Transverse colon (tissue), 4 donors: ENCODE measurements around the gene DNAJC1. TPM values are rescaled to one million over a fixed set of nuclear protein-coding genes. Genes with fewer than 3 reads are reported as not detected.

Experiments
- DNase-seq: peaks from one replicate; pipeline ENCODE4 v3.0.0-alpha.2; 2019
- H3K27ac ChIP-seq, 4 donors: fragments of 200-600 bp; sonication (generic); 2 replicates each; pipeline ENCODE4 v1.5.1; 2016 to 2018; ENCODE audit warnings: inconsistent platforms in 4 of 4
- H3K27me3 ChIP-seq: fragments of 200-600 bp; sonication (generic); 2 replicates; pipeline ENCODE4 v1.5.1; 2017; ENCODE audit warnings: inconsistent platforms
- H3K36me3 ChIP-seq, 4 donors: fragments of 200-600 bp; sonication (generic); 2 replicates each; pipeline ENCODE4 v1.5.1; 2017 to 2019; ENCODE audit warnings: inconsistent platforms in 4 of 4
- H3K4me1 ChIP-seq, 4 donors: fragments of 200-600 bp; sonication (generic); 2 replicates each; pipeline ENCODE4 v1.5.1; 2017 to 2020; ENCODE audit warnings: inconsistent platforms in 4 of 4
- H3K4me3 ChIP-seq, 4 donors: fragments of 200-600 bp; sonication (generic); 1 replicate in 1 of 4; 2 replicates in 3 of 4; pipeline versions ENCODE4 v1.5.1 to v1.6.1; 2017 to 2019; ENCODE audit warnings: inconsistent platforms in 4 of 4
- H3K9me3 ChIP-seq, 2 donors: fragments of 200-600 bp; sonication (generic); 2 replicates each; pipeline ENCODE4 v1.5.1; 2017 to 2019; ENCODE audit warnings: inconsistent platforms in 2 of 2
- CTCF ChIP-seq, 5 experiments: fragments of 200-600 bp in 3 of 5; fragments of 450-650 bp in 2 of 5; sonication (generic) in 3 of 5; IDR thresholded peaks; 1 replicate in 2 of 5; 2 replicates in 3 of 5; pipeline ENCODE4 v1.5.1; 2016 to 2017; ENCODE audit warnings: antibody characterized with exemption in 5 of 5, inconsistent platforms in 3 of 5, mild to moderate bottlenecking in 2 of 5, moderate library complexity in 1 of 5
- EP300 ChIP-seq: sonication (generic); formaldehyde crosslinking; IDR thresholded peaks from one replicate; pipeline ENCODE4 v1.6.1; 2017; ENCODE audit warnings: antibody characterized with exemption, low read depth
- POLR2A ChIP-seq: fragments of 450-650 bp; IDR thresholded peaks from one replicate; pipeline ENCODE4 v1.6.1; 2016; ENCODE audit warnings: antibody characterized with exemption, mild to moderate bottlenecking, moderate library complexity
- POLR2AphosphoS5 ChIP-seq, 3 donors: sonication (generic); formaldehyde crosslinking; IDR thresholded peaks; one replicate each; pipeline ENCODE4 v1.6.1; 2016; ENCODE audit warnings: antibody characterized with exemption in 3 of 3
- WGBS, 2 donors: methylation state at CpG; one replicate each; pipeline ENCODE4 v1.1.5; 2018; ENCODE audit warnings: low coverage in 1 of 2; 5-methylcytosine and 5-hydroxymethylcytosine counted together
- in situ Hi-C, 4 donors: fragments of 200-750 bp; cut with MboI; loops; one replicate each; pipeline versions ENCODE4 v1.15.0 to v1.15.1; 2017; ENCODE audit warnings: low sequenced_read_pairs in 3 of 4, low pct_ligation_motif_present in 1 of 4, low pct_unique_long_range_greater_than_20kb in 1 of 4
- intact Hi-C: fragments of 100-400 bp; cut with DNase I; formaldehyde crosslinking; loops from one replicate; pipeline ENCODE4 v1.15.1; 2023; ENCODE audit warnings: low total_unique reads
- total RNA-seq, 4 donors: library from RNA; depleted of rRNA; stranded (reverse); fragments of >200 nt; gene quantifications; one replicate each; pipeline ENCODE4 v1.1.0, GENCODE V29; 2016

Gene DNAJC1
- total RNA-seq, 4 donors from 2014 or later = 18.5 to 71.7 (median 48.4) TPM

GRCh38 chr10:21808550-21808949 is 195.0 kb downstream of the DNAJC1 start:
- WGBS, 2 donors = 85% methylated on average over 3 of the region's 3 CpGs; no CpG with 5 or more reads in 1 of the 2 donors
- Histone ChIP-seq H3K9me3 (no peaks in the 10 kb centered on the region), H3K4me1 (no peaks in the 10 kb centered on the region), H3K36me3 (no peaks in the 10 kb centered on the region), H3K27ac (no peak overlapping the region), H3K4me3 (no peak overlapping the region), H3K27me3 (no peaks in the 10 kb centered on the region)
- intact Hi-C loops = no loop called here
- TF ChIP-seq POLR2AphosphoS5 (IDR thresholded peaks at IDR 0.05) = no peak
- TF ChIP-seq EP300 = no peak
- no peak for TF ChIP-seq POLR2A
- no peak for TF ChIP-seq CTCF (IDR thresholded peaks at IDR 0.05)
- no peak for DNase-seq
- in situ Hi-C loops = no loop called here

GRCh38 chr10:21807180-21807579 is 196.3 kb downstream of the DNAJC1 start:
- Histone ChIP-seq H3K9me3 (no peaks in the 10 kb centered on the region), H3K27ac (no peak overlapping the region), H3K27me3 (no peaks in the 10 kb centered on the region), H3K4me1 (no peaks in the 10 kb centered on the region), H3K36me3 (no peaks in the 10 kb centered on the region), H3K4me3 (no peak overlapping the region)
- DNase-seq = no peak
- WGBS, 2 donors = 75 to 88% methylated on average over 3 to 5 of the region's 5 CpGs
- intact Hi-C loops (no loop called here), in situ Hi-C loops (no loop called here)
- no peak for TF ChIP-seq POLR2AphosphoS5 (IDR thresholded peaks at IDR 0.05)
- TF ChIP-seq POLR2A = no peak
- TF ChIP-seq EP300 = no peak
- no peak for TF ChIP-seq CTCF (IDR thresholded peaks at IDR 0.05)

GRCh38 chr10:21803374-21803773 is 200.2 kb downstream of the DNAJC1 start:
- no peak for DNase-seq
- TF ChIP-seq POLR2AphosphoS5 (IDR thresholded peaks at IDR 0.05) (no peak), POLR2A (no peak), CTCF (IDR thresholded peaks at IDR 0.05) (no peak), EP300 (no peak)
- Histone ChIP-seq H3K4me3 (no peak overlapping the region), H3K9me3 (no peaks in the 10 kb centered on the region), H3K4me1 (no peaks in the 10 kb centered on the region), H3K36me3 (no peaks in the 10 kb centered on the region), H3K27ac (no peak overlapping the region), H3K27me3 (no peaks in the 10 kb centered on the region)
- intact Hi-C loops = no loop called here
- WGBS, 2 donors = 71% methylated on average over 1 of the region's 1 CpG; no CpG with 5 or more reads in 1 of the 2 donors
- in situ Hi-C loops = no loop called here

GRCh38 chr10:21801609-21802008 is 201.9 kb downstream of the DNAJC1 start:
- Histone ChIP-seq H3K36me3 (no peaks in the 10 kb centered on the region), H3K27me3 (no peaks in the 10 kb centered on the region), H3K9me3 (no peaks in the 10 kb centered on the region), H3K27ac (no peak overlapping the region), H3K4me1 (no peaks in the 10 kb centered on the region), H3K4me3 (no peak overlapping the region)
- intact Hi-C loops = no loop called here
- 98% methylated on average over 5 of the region's 5 CpGs for WGBS, 2 donors
- no peak for DNase-seq
- in situ Hi-C loops = no loop called here
- TF ChIP-seq POLR2A (no peak), POLR2AphosphoS5 (IDR thresholded peaks at IDR 0.05) (no peak), CTCF (IDR thresholded peaks at IDR 0.05) (no peak), EP300 (no peak)
